HL-60 (cell line): ENCODE measurements around the gene PTPRD.

Experiments
- DNase-seq, 2 experiments: peaks; one replicate each; pipeline ENCODE4 v3.0.0-alpha.2; 2010 to 2020; ENCODE audit warnings: low read depth in 1 of 2, low spot score in 1 of 2
- H3K27ac ChIP-seq: fragments of 250-450 bp; sonication (Bioruptor Pico); replicated peaks from 2 replicates; pipeline ENCODE4 v1.5.1; 2020; ENCODE audit warnings: mild to moderate bottlenecking, moderate library complexity
- H3K27me3 ChIP-seq: fragments of 250-450 bp; sonication (Bioruptor Pico); 2 replicates; pipeline ENCODE4 v1.5.1; 2021; ENCODE audit warnings: mild to moderate bottlenecking, moderate library complexity; ENCODE audit not compliant: insufficient read depth, poor library complexity, severe bottlenecking
- H3K4me3 ChIP-seq: replicated peaks from 2 replicates; pipeline ENCODE4 v1.5.1; 2011; ENCODE audit warnings: mild to moderate bottlenecking, control low read depth, low read length; ENCODE audit not compliant: insufficient read depth
- GABPA ChIP-seq: IDR thresholded peaks from 2 replicates; pipeline ENCODE4 v1.6.1; 2012; ENCODE audit warnings: low read depth
- POLR2AphosphoS5 ChIP-seq: IDR thresholded peaks from 2 replicates; pipeline ENCODE4 v1.6.1; 2012; ENCODE audit warnings: low read depth
- SPI1 ChIP-seq: IDR thresholded peaks from 2 replicates; pipeline ENCODE4 v1.6.1; 2012; ENCODE audit warnings: low read depth, mild to moderate bottlenecking, borderline replicate concordance
- long read RNA-seq: library from polyadenylated mRNA; unstranded; transcript quantifications from one replicate; pipeline ENCODE4 v2.0.0, GENCODE V29; 2020
- TF ChIP-seq, protein P1 (sequence below): IDR thresholded peaks from 2 replicates; pipeline ENCODE4 v1.6.1; 2012; ENCODE audit warnings: low read depth; ENCODE audit not compliant: insufficient replicate concordance
- TF ChIP-seq, protein P2 (sequence below): IDR thresholded peaks from one replicate; pipeline ENCODE4 v1.5.1; 2011; ENCODE audit warnings: low read length, control low read depth, inconsistent platforms; ENCODE audit not compliant: insufficient read depth

The PTPRD gene
- long read RNA-seq, partial matches to known transcripts = 0 of 1 reads
- long read RNA-seq, other reads (novel, unspliced or antisense) = 1 of 1 reads

GRCh38 chr9:10612641-10613398 lies at the start of gene PTPRD:
Gene PTPRD, minus strand, starts transcription at chr9:10613002.
- TF ChIP-seq GABPA (no peak), SPI1 (no peak), POLR2AphosphoS5 (no peak)
- TF ChIP-seq, protein P1, sequence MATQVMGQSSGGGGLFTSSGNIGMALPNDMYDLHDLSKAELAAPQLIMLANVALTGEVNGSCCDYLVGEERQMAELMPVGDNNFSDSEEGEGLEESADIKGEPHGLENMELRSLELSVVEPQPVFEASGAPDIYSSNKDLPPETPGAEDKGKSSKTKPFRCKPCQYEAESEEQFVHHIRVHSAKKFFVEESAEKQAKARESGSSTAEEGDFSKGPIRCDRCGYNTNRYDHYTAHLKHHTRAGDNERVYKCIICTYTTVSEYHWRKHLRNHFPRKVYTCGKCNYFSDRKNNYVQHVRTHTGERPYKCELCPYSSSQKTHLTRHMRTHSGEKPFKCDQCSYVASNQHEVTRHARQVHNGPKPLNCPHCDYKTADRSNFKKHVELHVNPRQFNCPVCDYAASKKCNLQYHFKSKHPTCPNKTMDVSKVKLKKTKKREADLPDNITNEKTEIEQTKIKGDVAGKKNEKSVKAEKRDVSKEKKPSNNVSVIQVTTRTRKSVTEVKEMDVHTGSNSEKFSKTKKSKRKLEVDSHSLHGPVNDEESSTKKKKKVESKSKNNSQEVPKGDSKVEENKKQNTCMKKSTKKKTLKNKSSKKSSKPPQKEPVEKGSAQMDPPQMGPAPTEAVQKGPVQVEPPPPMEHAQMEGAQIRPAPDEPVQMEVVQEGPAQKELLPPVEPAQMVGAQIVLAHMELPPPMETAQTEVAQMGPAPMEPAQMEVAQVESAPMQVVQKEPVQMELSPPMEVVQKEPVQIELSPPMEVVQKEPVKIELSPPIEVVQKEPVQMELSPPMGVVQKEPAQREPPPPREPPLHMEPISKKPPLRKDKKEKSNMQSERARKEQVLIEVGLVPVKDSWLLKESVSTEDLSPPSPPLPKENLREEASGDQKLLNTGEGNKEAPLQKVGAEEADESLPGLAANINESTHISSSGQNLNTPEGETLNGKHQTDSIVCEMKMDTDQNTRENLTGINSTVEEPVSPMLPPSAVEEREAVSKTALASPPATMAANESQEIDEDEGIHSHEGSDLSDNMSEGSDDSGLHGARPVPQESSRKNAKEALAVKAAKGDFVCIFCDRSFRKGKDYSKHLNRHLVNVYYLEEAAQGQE = no peak
- TF ChIP-seq, protein P2, sequence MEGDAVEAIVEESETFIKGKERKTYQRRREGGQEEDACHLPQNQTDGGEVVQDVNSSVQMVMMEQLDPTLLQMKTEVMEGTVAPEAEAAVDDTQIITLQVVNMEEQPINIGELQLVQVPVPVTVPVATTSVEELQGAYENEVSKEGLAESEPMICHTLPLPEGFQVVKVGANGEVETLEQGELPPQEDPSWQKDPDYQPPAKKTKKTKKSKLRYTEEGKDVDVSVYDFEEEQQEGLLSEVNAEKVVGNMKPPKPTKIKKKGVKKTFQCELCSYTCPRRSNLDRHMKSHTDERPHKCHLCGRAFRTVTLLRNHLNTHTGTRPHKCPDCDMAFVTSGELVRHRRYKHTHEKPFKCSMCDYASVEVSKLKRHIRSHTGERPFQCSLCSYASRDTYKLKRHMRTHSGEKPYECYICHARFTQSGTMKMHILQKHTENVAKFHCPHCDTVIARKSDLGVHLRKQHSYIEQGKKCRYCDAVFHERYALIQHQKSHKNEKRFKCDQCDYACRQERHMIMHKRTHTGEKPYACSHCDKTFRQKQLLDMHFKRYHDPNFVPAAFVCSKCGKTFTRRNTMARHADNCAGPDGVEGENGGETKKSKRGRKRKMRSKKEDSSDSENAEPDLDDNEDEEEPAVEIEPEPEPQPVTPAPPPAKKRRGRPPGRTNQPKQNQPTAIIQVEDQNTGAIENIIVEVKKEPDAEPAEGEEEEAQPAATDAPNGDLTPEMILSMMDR = no peak
- Histone ChIP-seq H3K27ac (no peak within 1 kb of the TSS), H3K4me3 (peak within 1 kb of the TSS; percentile 15; the same call in 1 of the 2 replicates), H3K27me3 (peaks cover 35% of the 10 kb centered on the region)
- DNase-seq = peak in 1 of 2 experiments; percentile 34

GRCh38 chr9:10661994-10662393 lies 49.2 kb upstream of the PTPRD start:
- H3K4me3 ChIP-seq = no peak overlapping the region
- no peaks in the 10 kb centered on the region for H3K27me3 ChIP-seq
- no peak for DNase-seq
- H3K27ac ChIP-seq = no peak overlapping the region
- TF ChIP-seq SPI1 = no peak

DNA sequence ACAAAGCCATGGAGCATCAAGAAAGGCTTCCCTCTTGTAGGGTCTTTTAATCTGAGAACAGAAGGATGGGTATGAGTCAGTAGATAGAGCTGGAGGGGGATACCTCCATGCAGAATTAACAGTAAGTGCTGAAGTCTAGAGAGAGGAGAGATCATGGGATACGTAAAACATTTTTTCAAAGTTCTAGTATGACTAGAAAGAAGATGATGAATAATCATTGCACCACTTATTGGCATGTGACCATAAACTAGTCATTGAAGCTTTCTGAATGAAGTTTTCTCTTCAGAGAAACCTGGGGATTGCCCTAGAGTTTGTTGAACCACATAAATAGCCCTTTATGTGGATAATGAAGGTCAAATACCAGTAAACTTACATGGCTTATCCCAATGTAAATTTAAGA lies 48.6 kb upstream of the PTPRD start:
- TF ChIP-seq POLR2AphosphoS5 (no peak), SPI1 (no peak), GABPA (no peak)
- TF ChIP-seq, protein P2 = no peak
- TF ChIP-seq, protein P1 = no peak
- Histone ChIP-seq H3K27ac (no peak overlapping the region), H3K27me3 (no peaks in the 10 kb centered on the region), H3K4me3 (no peak overlapping the region)
- DNase-seq = no peak

DNA sequence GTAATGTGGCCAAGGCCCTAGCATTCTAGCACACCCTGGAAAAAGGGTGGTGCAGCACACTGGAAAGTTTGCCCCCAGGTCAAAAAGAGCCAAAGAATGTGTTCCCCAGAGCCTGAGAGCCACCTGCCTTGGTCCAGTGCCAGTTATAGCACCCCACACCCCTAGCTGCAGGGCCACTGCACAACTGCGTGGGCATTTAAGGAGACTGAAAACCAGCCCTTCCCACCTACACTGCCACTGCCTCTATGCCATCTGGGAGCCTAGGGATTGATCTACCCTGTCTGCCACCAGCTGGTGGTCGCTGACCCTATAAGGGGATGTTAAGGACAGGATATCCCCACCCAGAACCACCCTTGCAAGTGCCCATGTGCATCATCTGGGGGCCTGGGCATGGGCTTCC lies 38.2 kb upstream of the PTPRD start:
- TF ChIP-seq GABPA = no peak
- TF ChIP-seq POLR2AphosphoS5 = no peak
- TF ChIP-seq, protein P2 = no peak
- TF ChIP-seq, protein P1 = no peak
- no peak for TF ChIP-seq SPI1
- no peak overlapping the region for H3K27ac ChIP-seq
- H3K27me3 ChIP-seq = no peaks in the 10 kb centered on the region

More for the DNA sequence above, 38.2 kb upstream of the PTPRD start:
- no peak for DNase-seq
- no peak overlapping the region for H3K4me3 ChIP-seq
